Dermis microvascular lymphatic vessel endothelial cell (primary cell): ENCODE results near the gene EBLN1. TPM values are rescaled to one million over a fixed set of nuclear protein-coding genes. Genes with fewer than 3 reads are reported as not detected.
A peak's percentile ranks its signal among the peaks of the same experiment; 100 is the strongest.

Experiments used
- DNase-seq, 2 donors: peaks; one replicate each; pipeline versions ENCODE4 v3.0.0 to v3.0.0-alpha.2; 2010; ENCODE audit warnings: low read depth in 2 of 2
- total RNA-seq: library from RNA; depleted of rRNA; stranded (reverse); fragments of >200 nt; gene quantifications from 2 replicates; pipeline ENCODE4 v1.2.1, GENCODE V29; 2014

Gene EBLN1
- total RNA-seq = not detected in 2 replicates

DNA sequence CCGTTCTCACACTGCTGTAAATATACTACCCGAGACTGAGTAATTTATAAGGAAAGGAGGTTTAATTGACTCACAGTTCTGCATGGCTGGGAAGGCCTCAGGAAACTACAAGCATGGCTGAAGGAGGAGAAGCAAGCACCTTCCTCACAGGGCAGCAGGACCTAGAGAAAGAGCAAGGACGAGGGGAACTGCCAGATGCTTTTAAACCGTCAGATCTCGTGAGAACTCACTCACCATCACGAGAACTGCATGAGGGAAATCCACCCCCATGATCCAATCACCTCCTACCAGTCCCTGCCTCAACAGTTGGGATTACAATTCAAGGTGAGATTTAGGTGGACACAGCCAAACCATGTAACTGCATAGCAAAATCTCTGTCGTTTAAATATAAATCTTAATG is at the start of gene EBLN1:
Gene EBLN1 (minus strand): TSS at position 174 of the 400 bp plus-strand sequence. CDS start 8,032 bp downstream, outside the sequence.
- DNase-seq = no peak

DNA sequence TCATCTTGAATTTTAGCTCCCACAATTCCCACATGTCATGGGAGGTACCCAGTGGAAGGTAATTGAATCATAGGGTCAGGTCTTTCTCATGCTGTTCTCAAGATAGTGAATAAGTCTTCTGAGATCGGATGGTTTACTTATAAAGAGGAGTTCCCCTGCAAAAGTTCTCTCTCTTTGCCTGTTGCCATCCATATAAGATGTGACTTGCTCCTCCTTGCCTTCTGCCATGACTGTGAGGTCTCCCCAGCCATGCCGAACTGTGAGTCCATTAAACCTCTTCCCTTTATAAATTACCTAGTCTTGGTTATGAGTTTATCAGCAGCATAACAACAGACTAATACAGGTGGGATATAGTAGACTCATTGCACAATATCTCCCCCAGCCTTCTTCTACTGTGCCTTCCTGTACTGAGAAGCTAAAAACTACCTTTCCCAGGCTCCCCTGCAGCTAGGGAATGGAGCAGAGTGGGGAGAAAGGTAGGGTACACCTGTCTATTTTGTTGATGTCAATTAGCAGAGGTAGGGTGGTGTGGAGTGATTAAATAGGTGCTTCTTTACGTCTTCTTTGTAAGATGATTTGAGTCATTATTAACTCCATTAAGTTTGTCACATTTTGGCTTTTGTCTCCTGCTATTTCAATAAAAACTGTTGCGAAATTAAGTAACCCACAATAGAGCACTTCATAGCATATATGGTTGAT is 48.2 kb upstream of the EBLN1 start:
- DNase-seq = no peak

DNA sequence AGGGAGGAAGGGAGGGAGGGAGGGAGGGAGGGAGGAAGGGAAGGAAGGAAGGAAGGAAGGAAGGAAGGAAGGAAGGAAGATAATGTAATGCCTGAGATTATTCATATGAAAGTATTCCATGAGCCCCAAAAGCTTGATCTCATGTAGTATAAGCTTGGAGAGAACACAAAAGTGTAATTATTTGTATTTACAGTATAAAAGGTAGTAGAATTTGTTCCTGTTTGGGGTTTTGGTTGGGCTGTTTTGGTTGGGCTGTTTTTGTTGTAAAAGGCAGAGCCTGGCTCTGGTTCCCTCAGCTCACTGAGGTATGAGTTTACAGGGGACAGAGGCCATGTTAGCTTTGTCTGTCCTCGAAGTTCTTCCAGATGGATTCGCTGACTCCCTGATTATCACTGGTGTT is 45.3 kb upstream of the EBLN1 start:
- DNase-seq = no peak

DNA sequence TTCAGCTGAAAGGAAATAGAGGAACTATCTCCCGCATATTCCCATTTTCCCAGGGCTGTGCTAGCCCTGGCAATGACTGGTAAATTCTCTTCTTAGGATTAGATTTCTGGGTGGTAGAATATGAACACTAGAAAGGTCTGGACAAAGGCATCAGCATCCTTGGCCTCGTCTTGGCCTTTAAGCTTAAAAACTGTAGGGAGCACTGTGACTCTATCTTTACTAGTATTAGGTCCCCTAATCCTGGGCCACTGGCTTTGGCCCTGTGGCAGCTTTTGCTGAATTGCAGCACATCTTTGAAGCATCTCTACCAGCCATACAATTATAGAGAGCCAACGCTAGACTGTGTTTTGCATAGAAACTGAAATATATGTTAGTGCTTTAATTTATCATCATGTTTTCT is 41.5 kb upstream of the EBLN1 start:
- no peak for DNase-seq

DNA sequence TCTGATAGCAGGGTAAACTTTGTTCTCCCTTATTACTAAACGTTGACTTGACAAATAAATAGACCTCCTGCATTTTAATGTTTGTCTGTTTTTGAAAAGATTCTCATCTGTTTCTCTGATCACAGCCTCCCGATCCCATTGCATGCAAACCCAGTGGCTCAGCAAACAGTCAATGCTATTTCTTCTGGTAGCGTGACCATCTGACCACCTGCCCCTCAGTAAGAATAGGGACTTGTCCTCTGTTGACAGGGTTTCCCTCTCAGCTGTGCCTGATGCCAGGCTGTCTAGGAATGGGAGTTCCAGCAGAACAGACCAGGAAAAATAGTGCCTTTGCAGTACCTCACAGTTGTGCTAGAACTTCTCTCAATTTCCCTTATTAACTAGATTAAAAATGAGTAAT is 40.7 kb upstream of the EBLN1 start:
- no peak for DNase-seq

DNA sequence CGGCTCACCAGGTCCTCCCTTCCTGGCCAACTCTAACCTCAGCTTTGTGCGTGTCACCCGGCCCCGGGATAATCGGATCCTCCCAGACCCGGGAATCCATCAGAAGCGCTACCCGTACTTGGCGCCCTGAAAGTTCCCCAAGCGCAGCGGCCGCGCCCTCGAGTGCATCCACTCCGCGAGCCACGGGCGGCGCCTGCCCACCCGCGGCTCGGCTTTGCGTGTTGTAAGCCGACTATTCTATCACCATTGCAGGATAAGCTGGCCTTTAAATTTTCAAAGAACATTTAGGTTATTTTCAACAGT is 35.7 kb upstream of the EBLN1 start:
- DNase-seq = no peak

DNA sequence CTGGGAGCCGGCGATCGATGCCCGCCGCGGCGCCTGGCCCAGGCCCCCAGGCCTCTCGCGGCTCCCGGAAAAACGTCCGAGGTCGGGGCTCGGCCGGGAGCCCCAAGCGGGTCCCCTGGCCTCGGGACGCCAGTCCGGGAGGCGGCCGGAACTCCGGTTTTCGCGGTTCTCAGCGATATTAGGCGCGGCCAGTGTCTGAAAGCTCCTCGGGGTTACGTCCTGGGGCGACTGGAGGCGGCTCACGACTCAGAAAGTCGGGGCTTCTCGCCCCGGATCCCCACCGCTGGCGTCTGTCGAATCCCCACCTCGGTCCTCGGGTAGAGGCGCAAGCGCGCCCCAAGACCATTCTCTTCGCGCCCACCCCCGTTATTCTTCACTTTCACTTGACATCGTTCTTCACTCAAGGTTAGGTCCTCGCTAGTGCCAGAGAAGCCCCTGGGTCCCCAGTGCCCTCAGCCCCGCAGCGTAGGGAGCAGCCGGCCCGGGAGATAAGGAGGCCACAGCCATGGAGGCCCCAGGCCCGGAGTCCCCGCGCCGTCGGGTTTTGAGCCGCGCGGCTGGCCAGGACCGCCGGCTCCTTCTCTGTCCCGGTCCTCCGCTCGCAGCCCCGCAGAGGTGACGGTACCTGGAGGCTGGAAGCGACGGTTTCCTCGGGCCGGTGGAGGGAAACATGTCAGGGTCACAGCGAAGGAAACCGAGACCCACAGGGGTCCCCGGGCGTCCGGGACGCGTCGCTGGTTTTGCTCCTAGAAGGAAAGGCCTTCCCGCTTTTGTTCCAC is 35.2 kb upstream of the EBLN1 start:
- DNase-seq = peak in 1 of 2 donors; percentile 10

DNA sequence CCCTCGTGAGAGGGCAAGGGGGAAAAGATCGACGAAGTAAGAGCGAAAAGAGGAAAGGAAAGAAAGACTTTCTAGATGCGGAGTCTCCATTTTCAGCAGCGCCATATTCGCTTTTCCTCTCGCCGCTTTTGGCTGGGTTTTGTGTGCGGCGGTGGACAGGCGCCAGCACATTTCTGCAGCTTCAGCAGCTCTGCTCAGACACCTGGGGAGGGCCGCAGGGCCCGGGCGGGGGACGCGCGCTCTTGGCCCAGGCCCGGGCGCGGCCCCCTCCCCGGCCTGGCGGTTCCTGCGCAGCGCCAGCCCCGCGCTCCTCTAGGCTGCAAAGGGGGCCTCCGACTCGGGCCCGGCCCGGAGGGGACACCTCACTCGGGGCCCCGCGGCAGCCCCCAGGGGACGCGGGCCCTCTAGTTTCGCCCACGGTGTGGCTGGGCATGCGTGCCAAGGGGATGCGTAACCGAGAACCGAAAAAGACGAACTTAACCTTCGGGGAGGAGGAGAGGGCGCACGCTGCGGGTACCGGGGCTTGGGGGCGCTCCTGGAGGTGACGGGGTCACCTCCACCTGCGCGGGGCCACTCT is 34.5 kb upstream of the EBLN1 start:
- peak; percentile 14 to 36 for DNase-seq

DNA sequence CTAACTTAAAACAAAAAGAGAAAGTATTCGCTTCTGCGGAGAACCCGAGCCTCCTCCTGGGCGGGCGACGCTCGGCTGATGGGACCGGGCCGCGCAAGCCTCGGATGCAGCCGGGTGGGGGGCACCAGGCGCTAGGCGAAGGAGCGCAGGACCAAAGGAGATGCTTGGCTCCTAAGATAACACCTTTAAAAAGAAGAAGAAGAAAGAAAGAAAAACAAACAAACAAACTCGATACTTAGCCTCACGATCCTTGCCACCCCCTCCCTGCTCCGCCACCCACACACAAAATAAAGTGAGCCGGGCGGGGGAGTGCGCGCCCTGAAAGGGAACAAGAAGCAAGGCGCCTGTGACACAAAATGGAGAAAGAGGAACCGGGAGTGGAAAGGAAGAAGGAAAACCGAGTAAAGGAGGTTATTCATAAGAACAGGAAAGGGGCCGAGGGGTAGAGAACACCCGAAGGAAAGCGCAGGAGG is 34.0 kb upstream of the EBLN1 start:
- DNase-seq = peak in 1 of 2 donors; percentile 34

DNA sequence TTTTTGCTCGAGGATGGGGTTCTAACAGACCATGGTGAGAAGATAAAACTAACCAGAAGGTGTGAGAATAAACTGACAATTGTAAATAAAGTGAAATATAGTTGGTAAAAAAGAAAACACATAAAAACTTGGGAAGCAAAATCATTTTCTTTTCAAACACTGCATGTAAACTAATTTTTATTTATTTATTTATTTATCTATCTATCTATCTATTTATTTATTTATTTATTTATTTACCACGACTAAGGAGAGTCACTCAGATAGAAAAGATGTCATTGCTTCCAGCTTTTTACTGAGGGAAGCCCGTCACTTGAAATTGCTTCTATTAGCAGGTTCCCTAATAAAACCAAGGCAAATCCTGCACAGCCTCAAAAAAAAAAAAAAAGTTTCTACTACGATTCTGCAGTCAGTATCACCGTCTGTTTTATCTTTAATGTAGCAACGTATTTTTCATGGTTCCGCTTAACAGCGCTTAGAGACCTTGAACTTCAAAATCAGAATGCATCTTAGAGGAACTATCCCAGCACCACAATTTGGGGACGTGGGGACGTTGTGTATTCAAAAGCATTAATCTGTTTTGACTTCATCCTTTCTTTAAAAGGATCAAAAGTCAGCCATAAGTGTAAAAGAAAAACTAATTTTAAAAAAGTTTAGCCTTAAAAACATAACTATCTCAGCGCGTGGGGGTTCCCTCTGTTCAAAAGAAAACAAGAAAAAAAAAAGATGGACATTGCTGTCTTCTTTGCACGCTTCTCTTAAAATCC is 33.3 kb upstream of the EBLN1 start:
- DNase-seq = no peak

DNA sequence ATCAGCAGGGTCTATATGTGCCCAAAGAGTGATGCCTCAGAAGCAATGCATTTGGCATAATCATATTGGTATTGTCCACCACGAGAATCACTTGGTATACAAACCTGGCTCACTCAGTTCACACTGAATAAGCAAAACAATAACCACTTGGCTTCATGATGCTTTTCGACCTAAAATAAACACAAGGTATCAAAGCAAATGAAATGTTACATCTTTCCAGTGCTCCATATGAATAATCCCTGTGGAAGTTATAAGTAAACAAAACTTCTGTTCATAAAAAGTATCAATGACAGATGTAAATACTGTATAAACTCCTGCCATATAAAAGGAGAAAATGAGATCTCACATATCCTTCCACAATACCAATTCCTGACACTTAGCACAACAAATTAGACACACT is 29.8 kb upstream of the EBLN1 start:
- no peak for DNase-seq

DNA sequence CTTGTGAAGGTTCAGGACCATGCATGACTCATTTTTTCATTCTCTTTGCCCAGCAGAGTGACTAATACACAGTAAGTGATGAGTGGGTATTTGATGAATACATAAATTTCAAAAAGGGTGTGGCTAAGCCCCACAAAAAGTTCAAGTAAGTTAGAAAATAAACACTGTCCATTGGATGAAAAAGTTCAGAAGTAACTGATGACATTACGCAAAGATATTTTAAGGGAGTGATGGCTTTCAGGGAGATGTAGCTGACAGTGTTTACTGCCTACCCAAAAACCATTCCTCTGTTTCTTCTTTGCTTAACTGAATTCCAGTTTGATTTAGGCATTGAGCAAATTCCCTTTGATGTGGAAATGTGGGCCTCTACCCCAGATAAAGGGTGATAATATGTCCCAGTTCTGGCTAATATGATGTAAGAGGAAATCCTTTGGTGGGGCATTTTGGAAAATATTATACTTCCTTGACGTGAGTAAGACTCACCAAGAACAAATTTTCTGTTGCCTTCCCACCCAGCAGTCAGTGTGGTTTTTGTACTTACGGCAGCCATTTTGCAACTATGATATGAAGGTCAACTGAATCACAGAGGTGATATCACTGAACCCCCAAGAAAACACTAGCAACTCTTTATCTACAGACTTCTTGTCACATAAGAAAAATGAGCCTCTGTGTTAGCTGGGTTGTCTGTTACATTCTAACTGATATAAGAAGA is 29.0 kb upstream of the EBLN1 start:
- peak; percentile 14 to 71 for DNase-seq

DNA sequence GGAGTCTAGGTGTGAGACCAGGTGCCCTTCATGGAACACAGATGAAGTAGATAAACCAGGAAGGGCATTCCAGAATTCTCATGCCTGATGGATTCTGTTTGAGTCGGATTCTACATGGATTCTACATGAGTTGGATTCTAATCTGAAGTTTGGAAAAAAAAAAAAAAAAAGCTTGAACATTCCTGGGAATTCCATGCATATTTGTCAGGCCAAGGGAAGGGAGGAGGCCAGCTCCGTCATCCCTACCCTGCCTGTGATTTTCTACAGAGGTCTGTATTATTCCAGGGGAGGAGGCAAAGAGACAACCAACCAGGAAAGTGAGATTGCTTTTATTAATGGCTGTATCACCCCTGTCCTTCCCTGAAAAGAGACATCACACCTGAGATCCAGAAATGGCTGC is 27.8 kb upstream of the EBLN1 start:
- DNase-seq = peak in 1 of 2 donors; percentile 20

DNA sequence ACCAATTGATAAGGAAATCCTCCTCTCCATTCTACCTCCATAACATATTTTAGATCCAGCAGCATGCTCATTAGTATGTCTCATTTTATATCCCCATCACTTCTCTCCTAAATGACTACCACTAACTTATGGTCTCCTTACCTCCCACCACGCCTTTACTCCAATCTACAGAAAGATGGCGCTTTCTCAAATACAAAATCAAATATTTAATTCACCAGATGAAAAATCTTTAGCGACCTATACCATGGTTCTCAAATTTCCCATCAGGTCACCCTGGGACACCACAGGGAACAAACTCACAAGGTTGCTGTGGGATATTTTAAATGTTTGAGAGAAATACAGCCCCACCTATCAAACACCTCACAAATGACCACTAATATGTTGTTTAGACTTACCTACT is 27.0 kb upstream of the EBLN1 start:
- no peak for DNase-seq

DNA sequence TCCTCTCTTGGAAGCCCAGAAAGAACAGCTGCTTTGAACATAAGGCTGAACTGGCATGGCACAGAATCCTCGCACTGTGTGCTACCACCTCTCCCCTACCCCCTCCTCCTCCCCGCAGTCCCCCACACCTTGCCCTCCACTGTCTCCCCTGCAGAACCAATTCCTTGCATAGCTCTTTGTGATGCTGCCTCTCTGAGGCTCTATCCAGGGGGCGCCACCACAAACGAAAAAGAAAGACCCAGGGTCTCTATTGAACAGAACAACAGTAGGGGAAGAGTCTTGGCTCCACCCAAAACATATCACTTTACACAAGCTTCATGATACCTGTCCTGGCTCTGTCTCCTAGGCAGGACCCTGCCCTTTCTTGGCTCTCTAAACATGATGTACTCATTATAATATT is 26.2 kb upstream of the EBLN1 start:
- no peak for DNase-seq

DNA sequence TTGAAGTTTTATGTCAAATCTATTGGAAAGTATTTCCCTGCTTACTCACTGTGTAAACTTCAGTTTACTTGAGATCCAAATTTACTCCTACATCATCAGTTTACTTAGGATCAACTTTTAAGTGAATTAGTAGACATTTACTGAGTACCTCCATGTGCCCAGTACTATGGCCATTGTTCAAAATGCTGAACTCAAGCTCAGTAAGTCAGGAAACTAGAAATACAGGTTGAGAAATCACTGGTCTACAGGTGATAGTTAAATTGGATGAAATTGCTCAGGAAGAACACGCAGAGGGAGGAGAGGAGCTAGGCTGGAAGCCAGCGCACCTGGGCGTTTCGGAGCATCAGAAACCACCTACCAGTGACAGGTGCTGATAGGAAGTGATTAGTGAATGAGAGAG is 25.5 kb upstream of the EBLN1 start:
- DNase-seq = no peak

DNA sequence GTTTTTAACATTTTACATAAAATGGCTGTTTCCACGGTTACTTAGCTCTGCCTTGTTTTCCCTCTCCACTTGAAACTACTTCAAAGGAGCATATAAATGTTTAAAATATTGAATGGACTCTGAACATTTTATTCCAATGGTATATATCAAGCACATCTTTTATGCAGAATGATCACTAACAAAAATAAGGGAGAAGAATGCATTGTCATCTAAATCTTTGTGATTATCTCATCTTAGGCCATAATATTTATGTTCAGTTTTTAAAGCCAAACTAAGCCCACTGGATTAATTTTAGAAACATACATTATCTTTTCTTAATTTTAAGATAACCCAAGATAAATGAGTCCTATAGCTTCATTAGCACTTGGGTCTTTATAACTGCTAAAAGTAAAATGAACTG is 13.4 kb upstream of the EBLN1 start:
- DNase-seq = no peak

DNA sequence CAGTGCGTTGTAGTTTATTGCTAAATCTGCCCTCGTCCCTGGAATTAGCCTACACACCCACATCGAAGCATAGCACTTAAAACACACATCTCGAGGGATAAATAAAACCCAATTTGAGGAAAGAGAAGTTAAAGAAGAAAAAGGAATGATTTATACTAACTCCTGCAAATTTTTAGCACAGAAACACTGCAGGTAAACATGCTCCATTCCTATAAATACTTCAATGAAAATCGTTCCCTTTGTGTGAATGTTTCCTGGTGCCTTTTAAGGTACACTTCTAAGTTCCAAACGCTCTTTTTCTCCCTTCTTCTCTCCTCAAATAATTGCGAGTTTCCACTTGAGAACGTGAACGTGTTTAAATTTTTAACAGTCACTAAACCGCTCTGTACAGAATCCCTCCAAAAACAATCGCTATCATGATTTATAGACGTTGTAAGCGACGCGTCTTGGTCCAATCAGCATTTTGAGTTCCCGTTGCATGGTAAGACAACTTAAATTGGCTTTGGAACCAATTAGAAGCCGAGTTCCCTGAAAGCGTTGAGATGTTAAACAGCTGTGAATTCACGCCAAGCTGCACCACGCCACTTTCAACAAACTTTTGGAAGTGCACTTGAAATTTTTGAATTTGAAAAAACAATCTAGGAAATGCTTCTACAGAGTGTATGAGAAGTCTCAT is 12.5 kb upstream of the EBLN1 start:
- DNase-seq = peak in 1 of 2 donors; percentile 65

DNA sequence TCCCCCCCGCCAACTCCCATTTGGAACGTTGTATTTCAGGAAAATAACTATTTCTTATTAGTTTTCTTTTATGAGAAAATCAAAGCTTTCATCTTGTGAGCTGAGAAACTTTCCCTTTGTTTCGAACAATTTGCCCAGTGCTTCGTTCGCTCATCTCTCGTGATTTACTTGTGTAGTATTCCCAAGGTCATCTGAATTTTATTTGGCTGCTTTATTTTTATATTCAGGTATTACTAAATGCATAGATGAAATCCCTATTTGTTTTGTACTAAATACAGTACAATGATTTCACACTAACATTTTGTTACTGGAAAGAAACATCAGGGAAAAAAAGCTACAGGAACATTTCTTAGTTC is 12.0 kb upstream of the EBLN1 start:
- DNase-seq = peak in 1 of 2 donors; percentile 11

DNA sequence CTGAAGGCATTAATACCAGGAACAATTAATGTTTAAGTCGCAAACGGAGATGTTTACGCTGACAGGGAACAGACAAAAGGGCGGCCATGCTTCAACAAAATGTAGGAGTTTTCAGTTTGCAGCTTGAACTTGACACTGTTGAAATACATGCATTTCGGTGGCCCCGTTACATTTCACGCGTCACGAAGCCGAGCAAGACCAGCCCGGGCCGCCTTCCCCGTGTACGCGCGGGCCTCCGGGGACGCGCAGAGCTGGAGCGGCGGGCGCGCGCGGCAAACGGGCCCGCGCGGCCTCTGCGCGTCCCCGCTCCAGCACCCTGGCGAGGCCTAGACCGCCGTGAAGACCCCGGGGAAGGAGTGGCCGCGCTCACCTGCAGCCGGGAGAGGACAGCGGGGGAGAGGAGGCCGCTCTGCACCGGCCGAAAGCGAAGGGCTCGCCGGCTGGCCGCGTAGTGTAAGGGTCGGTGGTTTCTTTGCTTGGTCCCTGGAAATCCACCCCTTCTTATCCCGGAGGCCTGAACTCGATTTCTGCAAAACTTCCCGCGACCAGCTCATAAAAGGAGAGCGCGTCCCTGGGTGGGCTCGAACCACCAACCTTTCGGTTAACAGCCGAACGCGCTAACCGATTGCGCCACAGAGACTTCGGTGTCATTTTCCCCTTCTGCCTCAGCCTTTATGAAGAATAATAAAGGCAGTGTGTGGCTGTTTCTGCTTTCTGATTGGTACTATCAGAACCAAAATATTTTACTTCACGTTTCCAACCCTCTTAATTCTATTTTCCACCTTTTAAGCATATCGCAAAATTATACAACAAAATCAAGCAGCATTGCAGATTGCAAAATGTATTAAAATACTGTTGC is 11.4 kb upstream of the EBLN1 start:
- DNase-seq = peak; percentile 76 to 89
